ENCODE measurements around the gene MMP2.

Gene MMP2

GRCh38 chr16:55469821-55470532, 9.0 kb upstream of the MMP2 start:
- no peak for DNase-seq

GRCh38 chr16:55470533-55471371, 8.2 kb upstream of the MMP2 start:
- DNase-seq = no peak

GRCh38 chr16:55471448-55472097, 7.4 kb upstream of the MMP2 start:
- DNase-seq = no peak

GRCh38 chr16:55473587-55473986, 5.4 kb upstream of the MMP2 start:
- no peak for DNase-seq

GRCh38 chr16:55474821-55475220, 4.2 kb upstream of the MMP2 start:
- no peak for DNase-seq

GRCh38 chr16:55475919-55476318, 3.1 kb upstream of the MMP2 start:
- DNase-seq = no peak

GRCh38 chr16:55476625-55477533, 2.1 kb upstream of the MMP2 start:
- no peak for DNase-seq

GRCh38 chr16:55477736-55478135, 1.3 kb upstream of the MMP2 start:
- no peak for DNase-seq

GRCh38 chr16:55479430-55480140, 587 bp downstream of the MMP2 start:
- DNase-seq = no peak

GRCh38 chr16:55480228-55480655, 1.2 kb downstream of the MMP2 start:
- no peak for DNase-seq

- no peak for DNase-seq
These were observed 2.0 kb downstream of the MMP2 start for GRCh38 chr16:55481023-55481422.

- DNase-seq = no peak
These were observed 3.1 kb downstream of the MMP2 start for GRCh38 chr16:55482056-55482455.

GRCh38 chr16:55487048-55487803, 8.2 kb downstream of the MMP2 start:
- DNase-seq = no peak

- no peak for DNase-seq
These were observed 9.3 kb downstream of the MMP2 start for GRCh38 chr16:55488306-55488705.

- DNase-seq = no peak
These were observed 10.3 kb downstream of the MMP2 start for GRCh38 chr16:55489119-55489955.

GRCh38 chr16:55489956-55490265, 10.9 kb downstream of the MMP2 start:
- no peak for DNase-seq

GRCh38 chr16:55490301-55490700, 11.3 kb downstream of the MMP2 start:
- DNase-seq = no peak

GRCh38 chr16:55491691-55492090, 12.7 kb downstream of the MMP2 start:
- DNase-seq = no peak

- DNase-seq = no peak
These were observed 13.9 kb downstream of the MMP2 start for GRCh38 chr16:55492756-55493380.

- DNase-seq = peak; percentile 48
These were observed 16.0 kb downstream of the MMP2 start for GRCh38 chr16:55494994-55495421.

Measured in RPMI8226 (cell line).